KBM-7 (cell line): ENCODE data around the gene MRPL43.

Experiments
- DNase-seq: peaks from one replicate; pipeline ENCODE4 v3.0.0-alpha.2; 2015
- in situ Hi-C: fragments of 300-500 bp; cut with MboI; formaldehyde crosslinking; loops from 2 replicates; pipeline ENCODE4 v1.14.3; 2020; ENCODE audit warnings: low sequenced_read_pairs, low pct_unique_long_range_greater_than_20kb, mixed read lengths

The MRPL43 gene

DNA sequence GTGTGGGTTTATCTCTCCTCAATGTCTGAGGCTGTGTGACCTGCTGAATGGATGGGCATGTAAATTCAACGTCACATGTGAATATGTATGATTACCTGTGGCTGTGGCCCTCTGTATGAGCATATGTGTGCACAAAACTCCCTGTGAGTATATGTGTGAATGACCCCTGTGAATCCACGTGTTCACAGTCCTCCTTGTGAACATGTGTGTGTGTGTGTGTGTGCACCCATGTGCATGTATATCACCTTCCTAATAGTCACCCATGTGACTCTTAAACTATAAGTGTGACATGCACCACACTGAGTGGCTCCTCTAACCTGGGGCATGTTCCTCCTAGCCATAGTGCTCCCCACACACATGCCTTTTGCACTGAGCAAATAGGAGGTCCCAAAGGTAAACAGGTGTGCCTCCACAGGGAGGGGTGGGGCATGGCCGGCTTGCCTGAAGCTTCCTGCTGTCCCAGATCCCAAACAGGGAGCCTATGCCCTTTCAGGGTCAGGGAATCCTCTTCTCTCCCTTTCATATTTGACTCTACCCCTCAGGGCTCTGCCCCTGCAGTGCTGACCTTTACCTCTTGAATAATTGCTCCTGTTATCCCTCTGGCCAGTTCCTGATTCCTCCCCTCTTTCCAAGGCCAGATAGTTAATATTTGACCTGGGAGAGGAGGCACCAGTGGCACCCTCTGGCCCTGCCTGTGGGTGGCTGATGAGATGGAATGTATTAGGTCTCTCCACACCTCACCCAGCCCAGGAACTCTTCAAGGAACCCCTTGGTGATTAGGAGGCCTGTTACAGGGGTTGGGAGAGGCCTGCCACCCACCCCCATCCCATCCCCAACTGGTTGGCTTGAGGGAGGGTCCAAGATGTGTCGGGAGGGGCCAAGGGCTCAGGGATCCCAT lies 16.1 kb downstream of the MRPL43 start:
- in situ Hi-C loops = no loop called here
- DNase-seq = no peak

DNA sequence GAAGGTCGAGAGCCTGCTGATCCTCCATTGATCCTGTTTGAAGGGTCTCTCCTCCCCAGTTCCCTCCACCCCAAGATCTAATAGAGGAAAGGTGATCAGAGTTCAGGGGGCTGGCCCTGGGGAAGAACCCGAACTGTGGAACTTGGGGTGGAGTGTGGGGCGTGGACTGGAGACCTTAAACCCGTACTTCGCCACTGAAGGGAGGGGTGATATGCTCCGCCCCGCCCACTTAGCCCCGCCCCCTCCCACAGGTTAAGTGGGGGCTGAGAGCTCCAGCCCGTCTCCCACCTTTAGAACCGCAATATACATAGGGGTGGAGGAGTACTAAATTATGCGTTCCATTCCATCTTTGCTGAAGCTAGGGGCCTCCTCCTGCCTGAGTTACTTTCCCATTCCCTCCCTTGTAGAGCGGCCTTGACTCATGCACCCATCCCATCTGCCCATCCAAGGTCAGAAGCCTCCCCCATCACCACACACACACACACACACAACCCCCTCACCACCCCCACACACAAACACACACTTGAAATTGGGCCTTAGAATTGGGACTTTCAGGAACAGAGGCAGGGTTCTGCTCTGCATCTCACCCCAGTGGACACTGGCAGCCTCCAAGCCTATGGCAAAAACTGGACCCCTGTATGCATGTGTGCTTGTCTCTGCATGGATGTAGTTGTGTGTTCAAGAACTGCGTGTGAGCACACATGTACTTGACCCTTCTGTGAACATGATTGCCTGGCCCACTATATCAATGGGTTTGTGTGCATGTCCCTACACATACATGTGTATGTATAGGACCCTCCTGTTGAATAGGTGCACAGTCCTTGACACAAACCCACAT lies 17.0 kb downstream of the MRPL43 start:
- in situ Hi-C loops = no loop called here
- DNase-seq = no peak

DNA sequence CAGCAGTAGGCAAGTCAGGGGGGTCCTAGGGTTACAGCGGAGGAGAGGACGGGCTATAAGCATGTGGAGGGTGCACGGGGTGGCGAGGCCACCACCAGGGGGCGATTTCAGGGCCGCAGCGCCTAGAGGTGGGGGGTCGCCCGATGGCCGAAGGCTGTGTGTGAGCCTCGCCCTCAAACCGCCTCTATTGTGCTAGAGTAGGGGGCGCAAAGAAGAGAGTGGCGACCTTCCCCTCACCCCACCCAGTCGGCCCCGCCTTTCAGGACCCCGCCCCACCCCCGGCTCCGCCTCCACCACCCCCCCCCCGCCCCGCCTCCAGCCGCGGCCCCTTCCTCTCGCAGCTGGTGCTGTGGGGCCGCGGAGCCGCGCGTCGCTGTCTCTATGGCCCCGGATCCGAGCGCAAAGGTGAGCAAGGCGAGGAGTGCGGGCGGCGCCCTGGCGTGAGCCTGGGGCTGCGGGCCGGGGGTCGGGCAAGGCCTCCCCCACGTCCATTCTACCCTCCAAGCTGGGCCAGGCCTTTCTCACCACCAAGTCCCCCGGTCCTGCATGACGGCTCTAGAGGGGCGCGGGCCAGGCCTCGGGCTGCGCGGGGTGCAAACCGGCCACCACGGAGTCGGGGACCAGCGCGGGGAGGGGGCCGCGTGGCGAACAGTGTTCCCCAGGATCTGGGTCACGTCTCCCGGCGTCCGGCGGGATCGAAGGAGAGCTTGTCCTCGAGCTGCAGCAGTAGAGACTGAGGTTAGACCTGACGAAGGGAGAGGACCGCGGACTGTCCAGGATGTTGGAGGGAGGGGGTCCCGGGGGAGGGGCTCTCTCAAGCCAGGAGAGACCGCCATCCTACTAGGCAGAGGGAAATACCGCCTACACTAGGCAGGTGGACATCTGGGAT lies 17.9 kb downstream of the MRPL43 start, which contains the start of gene SEMA4G:
Gene SEMA4G (plus strand): TSS at position 318 of the 889 bp plus-strand sequence. CDS start 3,409 bp downstream, outside the sequence.
- peak; percentile 54 for DNase-seq
- in situ Hi-C loops = no loop called here

DNA sequence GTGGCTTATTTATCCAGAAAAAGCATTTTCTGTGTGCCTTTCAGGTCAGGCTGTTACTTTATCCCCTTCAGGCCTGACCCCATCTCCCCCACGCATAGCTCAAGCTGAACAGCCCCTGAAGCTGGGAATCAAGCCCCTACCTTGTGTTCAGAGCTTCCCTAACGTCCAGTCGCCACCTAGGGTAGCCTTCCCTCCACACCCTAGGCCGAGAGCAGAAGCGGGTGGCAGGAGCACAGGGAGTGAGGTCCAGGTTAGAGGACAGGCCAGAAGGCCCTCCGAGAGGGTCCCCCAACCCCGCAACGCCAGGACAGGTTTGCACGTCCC lies 18.5 kb downstream of the MRPL43 start:
- DNase-seq = no peak
- in situ Hi-C loops = no loop called here

DNA sequence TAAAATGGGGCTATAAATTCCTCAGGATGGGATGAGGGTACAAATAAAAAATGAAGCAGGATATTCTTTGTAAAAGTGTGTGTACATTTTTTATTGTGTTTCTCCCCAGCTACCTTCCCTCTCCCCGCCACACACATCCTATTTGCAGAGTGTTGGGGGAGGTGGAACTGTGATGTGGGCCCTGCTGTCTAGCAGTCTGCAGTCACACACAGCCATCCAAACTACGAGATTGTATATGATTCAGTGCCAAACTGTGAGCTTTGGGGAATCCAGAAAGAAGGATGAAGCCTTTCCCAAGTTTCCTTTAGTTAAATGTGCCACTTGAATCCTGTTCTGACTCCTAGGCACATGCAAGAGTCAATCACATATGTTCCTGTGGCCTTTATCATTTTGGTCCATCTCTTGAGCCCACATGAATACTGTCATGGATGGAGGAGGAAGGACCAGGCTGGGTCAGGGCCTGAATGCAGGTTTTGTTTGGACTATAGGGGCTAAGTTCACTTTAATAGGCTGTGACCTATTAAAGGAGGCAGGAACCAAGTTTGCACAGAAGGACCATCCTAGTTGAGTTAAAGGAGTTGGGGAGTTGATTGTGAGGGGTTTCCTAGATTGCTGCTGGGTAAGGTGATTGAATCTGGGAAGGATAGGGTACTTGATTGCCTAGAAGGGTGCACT lies 19.1 kb downstream of the MRPL43 start:
- in situ Hi-C loops = no loop called here
- peak; percentile 5 for DNase-seq

DNA sequence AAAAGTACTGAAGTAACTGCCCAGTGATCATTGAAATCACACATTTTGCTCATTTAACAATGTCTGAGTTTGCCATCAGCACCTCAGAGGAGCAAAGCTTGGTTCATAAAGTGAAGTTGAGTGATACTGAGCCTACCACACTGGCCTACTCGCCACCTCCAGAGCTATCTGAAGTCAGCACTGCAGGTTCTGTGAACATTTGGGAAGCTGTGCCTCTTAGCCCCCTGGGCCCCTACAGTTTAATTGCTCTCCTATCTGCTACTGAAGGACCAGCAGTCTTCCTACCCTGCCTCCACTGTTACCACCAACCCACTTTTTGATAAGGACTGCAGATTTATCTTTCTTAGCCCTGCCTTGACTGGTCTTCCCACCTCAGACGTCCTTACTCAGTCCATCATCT lies 20.0 kb downstream of the MRPL43 start:
- in situ Hi-C loops = no loop called here
- DNase-seq = no peak

DNA sequence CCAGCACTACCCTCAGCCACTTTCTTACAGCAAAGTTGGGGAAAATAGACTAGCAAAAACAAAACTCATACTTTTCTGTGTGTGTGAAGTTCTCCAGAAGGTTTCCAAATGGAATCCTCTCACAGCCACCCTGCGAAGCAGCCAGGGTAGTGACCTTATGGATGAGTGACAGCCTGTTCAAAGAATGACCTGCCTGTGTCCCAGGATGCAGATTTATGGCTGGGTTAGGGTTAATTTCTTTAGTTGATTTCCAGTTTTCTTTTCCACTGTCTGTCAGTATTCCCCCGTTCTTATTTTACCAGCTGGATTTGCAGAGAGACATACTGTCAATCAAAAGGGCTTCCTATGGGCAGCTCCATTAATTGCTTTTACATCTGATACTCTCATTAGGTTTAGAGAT lies 20.4 kb downstream of the MRPL43 start:
- in situ Hi-C loops = no loop called here

DNA sequence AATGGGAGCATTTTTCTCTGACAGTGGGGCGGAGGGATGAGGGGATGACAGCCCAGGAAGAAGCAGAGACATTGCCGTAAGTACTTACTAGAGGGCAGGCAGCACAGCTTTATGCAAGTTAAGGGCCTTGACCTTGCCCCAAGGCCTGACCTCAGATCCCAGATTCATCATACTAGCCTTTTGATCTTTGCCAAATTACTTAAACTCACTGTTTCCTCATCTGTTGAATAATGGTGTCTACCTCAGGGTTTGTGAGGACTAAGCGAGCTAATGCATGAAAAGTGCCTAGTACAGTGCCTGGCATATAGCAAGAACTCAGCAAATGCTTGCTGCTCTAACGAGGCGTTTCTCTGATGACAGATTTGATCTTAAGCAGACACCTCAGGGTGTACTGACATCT lies 21.5 kb downstream of the MRPL43 start:
- in situ Hi-C loops = no loop called here
- DNase-seq = no peak

More for the DNA sequence above, 20.4 kb downstream of the MRPL43 start:
- no peak for DNase-seq

DNA sequence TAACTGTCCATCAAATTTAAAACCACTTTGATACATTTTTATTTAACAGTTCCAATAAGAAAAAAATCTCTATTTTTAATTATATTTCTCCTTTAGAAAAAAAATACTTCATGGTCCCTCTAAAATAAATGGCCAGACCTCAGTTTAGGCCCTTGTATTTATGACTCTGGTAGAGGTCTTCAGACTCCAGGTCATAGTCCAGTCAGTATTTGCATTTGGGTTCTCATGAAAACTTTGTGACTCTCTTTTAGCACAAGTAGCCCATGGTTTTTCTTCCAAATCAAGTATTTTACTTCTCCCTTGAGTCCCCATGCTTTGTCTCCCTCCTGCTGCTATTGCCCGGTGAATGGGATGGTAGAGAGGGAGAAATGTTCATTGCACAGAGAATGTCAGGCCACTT lies 23.5 kb downstream of the MRPL43 start:
- no peak for DNase-seq
- in situ Hi-C loops = no loop called here

DNA sequence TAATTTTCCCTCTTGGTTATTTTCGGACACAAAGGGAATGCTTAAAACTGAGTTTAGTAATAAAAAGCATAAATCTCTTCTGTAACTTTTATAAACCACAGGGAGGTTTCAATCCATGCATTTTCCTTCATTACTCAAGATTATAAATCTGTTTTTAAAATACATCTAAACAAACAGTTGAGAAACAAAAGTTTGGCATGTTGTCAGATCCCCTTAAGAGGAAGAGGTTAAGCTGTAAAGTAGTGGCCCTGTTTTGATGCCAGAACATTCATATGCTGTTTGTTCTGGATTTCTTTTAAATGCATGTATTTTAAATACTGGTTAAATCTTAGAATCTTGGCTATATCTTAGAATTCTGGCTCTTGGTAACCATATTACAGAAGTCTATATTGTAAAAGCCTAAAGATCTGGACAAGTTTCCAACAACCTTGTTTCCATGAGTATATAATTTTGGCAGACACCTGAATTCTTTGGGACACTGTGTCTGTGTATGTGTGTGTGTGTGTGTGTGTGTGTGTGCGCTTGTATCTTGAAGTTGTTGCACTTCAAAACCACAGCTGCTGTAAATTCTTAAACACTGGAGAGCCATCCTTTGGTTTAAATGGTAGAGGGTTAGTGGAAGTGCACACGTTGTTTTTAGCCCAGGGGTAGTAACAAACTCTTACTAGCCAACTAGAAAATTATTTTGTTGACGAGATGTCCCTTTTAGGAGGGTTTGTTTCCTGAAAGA lies 24.8 kb downstream of the MRPL43 start:
- no peak for DNase-seq
- in situ Hi-C loops = no loop called here

DNA sequence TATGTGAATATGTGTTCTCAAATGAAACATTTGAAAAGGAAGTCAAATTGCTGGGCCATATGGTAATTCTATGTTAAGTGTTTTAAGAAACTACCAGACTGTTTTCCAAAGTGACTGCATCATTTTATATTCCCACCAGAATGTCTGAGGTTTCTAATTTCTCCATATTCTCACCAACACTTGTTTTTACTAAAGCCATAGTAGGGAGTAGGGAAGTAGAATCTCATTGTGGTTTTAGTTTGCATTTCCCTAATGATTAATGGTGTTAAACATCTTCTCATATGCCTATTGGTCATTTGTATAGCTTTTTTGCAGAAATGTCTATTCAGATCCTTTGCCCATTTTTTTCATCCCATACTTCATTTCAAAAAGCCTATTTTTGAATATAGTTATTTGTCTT lies 27.0 kb downstream of the MRPL43 start:
- no peak for DNase-seq
- in situ Hi-C loops = no loop called here

DNA sequence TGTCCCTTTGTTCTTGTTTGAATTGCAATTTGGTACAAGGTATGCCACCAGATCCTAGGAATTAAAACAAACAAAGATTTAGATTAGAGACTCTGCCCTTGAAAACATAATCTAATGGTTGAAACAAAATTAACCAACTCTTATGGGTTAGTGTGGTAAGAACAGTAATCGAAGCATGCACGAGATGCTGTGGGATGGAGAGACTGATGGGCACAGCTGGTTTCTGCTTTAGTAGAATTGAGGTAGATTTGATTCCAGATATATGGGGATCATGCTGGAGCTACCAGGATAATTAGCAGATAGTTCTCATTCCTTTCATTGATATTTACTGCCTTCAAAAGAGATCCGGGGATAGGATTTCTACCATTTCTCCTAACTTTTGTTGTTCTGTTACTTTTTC lies 38.4 kb downstream of the MRPL43 start:
- DNase-seq = no peak
- in situ Hi-C loops = no loop called here

DNA sequence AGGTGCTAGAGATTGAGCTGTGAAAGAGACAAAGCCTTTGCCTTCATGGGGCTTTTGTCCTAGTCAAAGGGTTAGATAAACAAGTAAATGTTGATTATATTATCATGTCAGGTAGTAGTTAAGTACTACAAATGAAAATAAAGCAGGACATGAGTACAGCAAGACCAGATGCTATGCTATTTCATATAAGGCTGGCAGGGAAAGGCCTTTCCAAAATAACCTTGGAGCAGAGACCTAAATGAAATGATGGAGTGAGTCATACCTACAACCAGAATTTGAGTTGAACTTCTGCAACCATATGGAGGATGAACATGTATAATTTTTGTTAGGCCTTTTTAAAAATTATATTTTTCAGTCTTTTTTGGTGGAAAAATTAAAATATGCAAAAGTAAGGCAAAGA lies 41.5 kb downstream of the MRPL43 start:
- in situ Hi-C loops = no loop called here
- DNase-seq = no peak

DNA sequence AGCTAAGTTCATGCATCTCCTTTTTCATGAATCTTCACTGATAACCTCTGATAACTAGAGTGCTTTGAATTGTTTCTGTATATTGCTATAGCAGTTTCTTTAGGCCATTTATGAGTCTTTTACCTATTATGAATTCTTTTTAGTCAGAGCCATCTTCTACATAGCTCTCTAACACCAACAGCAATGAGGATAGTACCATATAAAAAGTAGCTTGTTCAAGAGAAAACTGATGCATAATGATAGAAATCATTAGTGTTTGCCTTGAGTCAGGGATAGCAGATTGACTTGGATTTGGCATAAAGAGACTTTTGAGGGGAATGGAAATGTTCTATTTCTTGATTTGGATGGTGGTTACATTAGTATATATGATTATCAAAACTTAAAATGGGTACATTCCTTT lies 43.8 kb downstream of the MRPL43 start:
- no peak for DNase-seq
- in situ Hi-C loops = no loop called here

DNA sequence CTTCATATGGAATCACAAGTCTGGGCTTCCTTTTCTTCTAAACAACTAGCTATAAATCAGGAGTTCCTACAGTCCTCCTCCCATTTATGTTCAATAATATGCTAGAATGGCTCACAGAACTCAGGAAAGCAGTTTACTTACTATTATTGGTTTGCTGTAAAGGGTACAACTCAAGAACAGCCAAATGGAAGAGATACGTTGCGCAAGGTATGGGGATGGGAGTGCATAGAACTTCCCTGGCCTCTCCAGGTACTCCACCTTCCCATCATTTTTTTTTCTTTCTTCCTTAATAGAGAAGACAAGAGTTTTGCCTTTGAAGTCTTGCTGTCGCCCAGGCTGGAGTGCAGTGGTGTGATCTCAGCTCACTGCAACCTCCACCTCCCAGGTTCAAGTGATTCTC lies 45.1 kb downstream of the MRPL43 start:
- in situ Hi-C loops = no loop called here
- DNase-seq = no peak

DNA sequence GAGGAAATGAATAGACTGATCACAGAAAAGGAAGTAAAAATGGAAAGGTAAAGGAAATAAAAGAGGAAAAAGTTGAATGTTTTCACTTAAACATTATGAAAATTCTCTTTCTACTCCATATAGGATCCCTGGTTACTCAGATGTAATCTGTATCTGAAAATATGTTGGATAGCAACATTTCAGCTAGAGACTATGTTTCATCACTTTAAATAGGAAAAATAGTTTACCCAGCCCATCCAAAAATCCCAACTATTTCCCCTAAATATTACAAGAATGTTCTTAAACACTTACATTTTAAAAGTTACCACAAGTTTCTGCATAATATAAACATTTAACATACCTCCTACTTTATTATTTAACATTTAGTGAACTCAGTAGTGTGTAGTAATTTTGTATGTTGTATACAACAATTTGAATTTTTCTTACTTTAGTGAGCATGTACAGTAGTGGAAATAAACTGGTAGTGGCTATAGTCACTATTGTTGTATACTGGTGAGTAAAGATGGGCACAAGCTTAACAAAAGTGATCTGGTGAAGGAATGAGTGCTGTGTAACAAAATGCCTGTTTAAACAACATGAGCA lies 47.4 kb downstream of the MRPL43 start:
- DNase-seq = no peak
- in situ Hi-C loops = no loop called here
